Measurements from ENCODE around the gene NCMAP.
"Not testable (repeated sequence)": the region's sequence is repeated elsewhere in the genome, so short reads cannot be mapped to it uniquely, and the experiment has no call there.

NCMAP gene, protein sequence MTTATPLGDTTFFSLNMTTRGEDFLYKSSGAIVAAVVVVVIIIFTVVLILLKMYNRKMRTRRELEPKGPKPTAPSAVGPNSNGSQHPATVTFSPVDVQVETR

DNA sequence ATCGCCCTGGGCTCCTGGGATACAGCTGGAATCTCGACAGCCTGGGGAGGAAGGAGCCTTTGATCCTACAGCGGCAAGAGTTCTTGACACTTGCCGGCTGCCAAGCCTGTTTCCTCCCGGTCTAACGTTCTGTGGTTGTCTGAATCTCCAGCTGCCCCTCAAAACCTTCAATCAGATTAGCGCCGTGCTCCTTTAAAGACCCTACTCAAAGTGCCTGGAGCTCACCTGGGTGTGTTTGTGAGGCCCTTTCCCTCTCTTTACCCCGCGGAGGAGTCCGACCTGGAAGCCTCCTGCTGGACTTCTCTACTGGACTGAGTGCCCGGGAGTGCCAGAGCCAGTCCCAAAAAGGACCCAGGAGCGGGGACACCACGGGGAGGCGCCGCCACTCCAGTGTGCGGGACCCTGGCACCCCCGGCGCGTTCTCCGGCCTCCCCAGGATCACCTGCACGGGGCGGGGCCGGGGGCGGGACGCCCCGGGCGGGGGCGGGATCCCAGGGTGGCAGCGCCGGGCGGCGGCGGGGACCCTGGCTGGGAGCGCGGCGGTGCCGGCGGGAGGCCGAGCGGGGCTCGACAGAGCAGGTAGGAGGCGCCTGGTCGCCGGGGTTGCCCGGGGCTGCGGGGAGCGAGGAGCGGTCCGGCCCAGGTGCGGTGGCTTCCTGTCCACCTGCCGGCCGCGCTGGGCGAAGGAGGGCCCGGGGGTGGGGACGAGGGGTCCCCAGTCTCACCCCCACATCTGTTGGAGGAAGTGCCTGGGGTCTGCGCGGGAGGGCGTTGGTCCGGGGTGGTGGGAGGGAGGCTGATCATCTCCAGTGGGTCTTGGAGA, at the start of gene NCMAP:
Gene NCMAP (plus strand): TSS at position 497 of the 823 bp plus-strand sequence. CDS start 39,344 bp downstream, outside the sequence.
- DNase-seq = no peak

- DNase-seq = no peak
Observed at GRCh38 chr1:24506691-24507381, 49.1 kb upstream of the NCMAP start.

- no peak for DNase-seq
Observed at GRCh38 chr1:24507405-24507804, 48.5 kb upstream of the NCMAP start.

DNA sequence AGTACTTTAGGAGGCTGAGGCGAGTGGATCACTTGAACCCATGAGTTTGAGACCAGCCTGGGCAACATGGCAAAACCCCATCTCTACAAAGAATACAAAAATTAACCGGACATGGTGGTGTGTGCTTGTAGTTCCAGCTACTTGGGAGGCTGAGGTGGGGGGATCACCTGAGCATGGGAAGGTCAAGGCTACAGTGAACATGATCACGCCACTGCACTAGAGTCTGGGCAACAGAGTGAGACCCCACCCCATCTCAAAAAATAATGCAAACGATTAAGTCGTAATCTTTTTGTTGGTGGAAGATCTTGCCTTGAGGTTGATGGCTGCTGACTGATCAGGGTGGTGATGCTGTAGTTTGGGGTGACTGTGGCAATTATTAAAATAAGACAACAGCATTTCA, 47.0 kb upstream of the NCMAP start:
- DNase-seq = no peak

DNA sequence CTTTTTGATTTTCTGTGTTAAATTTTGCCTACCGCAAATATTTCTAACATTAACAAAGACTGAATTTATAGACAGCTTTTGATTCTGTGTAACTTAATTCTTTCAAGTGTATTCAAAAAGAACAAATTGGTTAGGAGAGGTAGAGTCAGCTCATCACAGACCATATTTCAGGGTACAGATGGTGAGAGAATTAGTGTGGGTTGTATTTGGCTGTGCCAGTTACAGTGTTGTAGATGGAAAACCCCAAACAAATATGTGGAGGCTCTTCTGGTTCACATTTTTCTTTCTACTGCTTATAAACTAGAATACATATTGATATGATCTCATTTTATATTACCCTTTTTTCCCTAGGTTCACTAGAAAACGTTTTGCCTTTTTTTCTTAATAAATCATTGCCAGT, 42.2 kb upstream of the NCMAP start:
- DNase-seq = no peak

GRCh38 chr1:24514946-24515345, 40.9 kb upstream of the NCMAP start:
- no peak for DNase-seq

DNA sequence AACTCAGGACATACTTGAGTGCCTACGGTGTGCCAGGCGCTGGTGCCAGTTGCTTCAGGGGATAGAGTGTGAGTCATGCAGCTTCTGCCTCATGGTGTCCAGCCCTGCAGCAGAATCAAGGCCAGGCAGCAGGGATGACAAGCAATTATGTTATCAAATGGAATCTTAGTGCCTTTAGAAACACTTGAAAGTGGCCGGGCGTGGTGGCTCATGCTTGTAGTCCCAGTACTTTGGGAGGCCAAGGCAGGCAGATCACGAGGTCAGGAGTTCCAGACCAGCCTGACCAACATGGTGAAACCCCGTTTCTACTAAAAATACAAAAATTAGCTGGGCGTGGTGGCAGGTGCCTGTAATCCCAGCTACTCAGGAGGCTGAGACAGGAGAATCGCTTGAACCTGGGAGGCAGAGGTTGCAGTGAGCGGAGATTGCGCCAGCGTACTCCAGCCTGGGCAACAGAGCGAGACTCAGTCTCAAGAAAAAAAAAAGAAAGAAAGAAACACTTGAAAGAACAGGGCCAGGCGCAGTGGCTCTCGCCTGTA, 40.1 kb upstream of the NCMAP start:
- not testable (repeated sequence) for DNase-seq

- no peak for DNase-seq
Observed at GRCh38 chr1:24516506-24516905, 39.4 kb upstream of the NCMAP start.

GRCh38 chr1:24517898-24518297, 38.0 kb upstream of the NCMAP start:
- no peak for DNase-seq

DNA sequence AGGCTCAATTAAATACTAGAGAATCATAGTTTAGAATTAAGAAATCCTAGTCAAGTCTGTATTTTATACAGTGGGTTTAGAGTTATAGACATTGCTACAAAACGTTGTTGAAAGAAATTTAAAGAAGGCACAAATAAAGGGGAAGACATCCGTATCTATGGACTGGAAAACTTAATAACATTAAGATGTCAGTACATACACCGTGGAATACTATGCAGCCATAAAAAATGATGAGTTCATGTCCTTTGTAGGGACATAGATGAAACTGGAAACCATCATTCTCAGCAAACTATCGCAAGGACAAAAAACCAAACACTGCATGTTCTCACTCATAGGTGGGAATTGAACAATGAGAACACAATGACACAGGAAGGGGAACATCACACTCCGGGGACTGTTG, 35.6 kb upstream of the NCMAP start:
- not testable (repeated sequence) for DNase-seq

- DNase-seq = no peak
Observed at GRCh38 chr1:24525606-24526005, 30.3 kb upstream of the NCMAP start.

DNA sequence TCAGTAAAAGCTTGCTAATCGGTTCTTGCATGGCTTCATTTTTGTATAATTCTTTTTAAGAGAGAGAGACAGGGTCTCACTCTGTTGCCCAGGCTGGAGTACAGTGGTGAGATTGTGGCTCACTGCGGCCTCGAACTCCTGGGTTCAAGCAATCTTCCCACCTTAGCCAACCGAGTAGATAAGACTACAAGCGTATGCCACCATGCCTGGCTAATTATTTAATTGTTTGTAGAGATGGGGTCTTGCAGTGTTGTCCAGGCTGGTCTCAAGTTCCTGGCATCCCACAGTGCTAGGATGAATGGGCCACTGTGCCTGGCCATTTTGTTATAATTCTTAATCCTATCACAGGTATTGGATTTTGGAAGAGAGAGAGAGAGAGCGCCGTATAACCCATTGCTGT, 29.8 kb upstream of the NCMAP start:
- DNase-seq = no peak

- DNase-seq = no peak
Observed at GRCh38 chr1:24526940-24527542, 28.8 kb upstream of the NCMAP start.

DNA sequence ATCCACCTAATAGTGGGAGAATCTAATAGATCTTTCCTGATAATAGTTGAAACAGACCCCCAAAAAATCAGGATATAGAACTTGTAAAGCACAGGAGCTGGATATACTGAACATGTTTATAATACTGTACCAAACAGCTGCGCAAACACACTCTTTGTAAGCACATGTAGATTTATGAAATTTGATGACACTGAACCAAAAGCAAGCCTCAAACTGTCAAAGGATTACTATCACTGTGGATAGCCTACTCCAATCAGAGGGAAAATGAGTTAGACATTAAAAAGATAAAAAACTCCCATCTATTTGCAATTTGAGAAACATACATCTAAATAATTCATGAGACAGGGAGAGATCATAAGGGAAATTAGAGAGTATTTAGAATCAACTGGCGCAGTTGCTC, 27.1 kb upstream of the NCMAP start:
- DNase-seq = no peak

GRCh38 chr1:24529292-24529691, 26.6 kb upstream of the NCMAP start:
- not testable (repeated sequence) for DNase-seq

DNA sequence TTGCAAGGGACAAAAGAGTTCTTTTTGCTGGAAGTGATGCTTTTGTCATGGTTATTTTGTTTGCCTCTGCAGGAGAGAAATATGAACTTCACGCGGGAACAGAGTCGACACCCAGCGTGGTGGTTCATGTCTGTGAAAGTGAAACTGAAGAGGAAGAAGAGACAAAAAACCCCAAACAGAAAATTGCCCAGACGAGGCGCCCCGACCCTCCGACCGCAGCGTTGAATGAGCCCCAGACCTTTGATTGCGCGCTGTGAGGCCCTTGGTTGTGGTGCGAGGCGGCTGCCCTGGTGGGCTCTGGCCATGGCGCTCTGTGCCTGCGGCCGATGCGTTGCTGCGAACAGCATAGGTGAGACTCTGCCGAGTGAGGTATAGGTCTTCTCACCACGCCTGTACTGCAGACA, 20.9 kb upstream of the NCMAP start:
- DNase-seq = peak; percentile 72

- no peak for DNase-seq
Observed at GRCh38 chr1:24535778-24536177, 20.1 kb upstream of the NCMAP start.

GRCh38 chr1:24536391-24536840, 19.5 kb upstream of the NCMAP start:
- peak; percentile 59 for DNase-seq

GRCh38 chr1:24540051-24540905, 15.6 kb upstream of the NCMAP start:
- no peak for DNase-seq

GRCh38 chr1:24540906-24541710, 14.8 kb upstream of the NCMAP start:
- DNase-seq = no peak

- DNase-seq = peak; percentile 50
Observed at GRCh38 chr1:24541711-24542346, 14.1 kb upstream of the NCMAP start.

Measured in activated CD4-positive, CD25-positive, alpha-beta regulatory T cell treated with anti-CD3 and anti-CD28 coated beads, Interleukin-2, amount 50 U/mL, for 72 hours (primary cell).